Superior temporal gyrus (tissue), 1 donor: ENCODE results near the gene HSD17B2.

Source experiments
- DNase-seq: peaks from one replicate; pipeline ENCODE4 v3.0.0-alpha.2; 2016; ENCODE audit errors: extremely low spot score

Gene HSD17B2

GRCh38 chr16:82019535-82019934 is 15.5 kb upstream of the HSD17B2 start:
- no peak for DNase-seq

- no peak for DNase-seq
Measured at GRCh38 chr16:82020051-82020450, 15.0 kb upstream of the HSD17B2 start.

GRCh38 chr16:82023206-82023605 is 11.8 kb upstream of the HSD17B2 start:
- no peak for DNase-seq

GRCh38 chr16:82024316-82024715 is 10.7 kb upstream of the HSD17B2 start:
- DNase-seq = no peak

GRCh38 chr16:82024883-82025282 is 10.2 kb upstream of the HSD17B2 start:
- DNase-seq = no peak

DNA sequence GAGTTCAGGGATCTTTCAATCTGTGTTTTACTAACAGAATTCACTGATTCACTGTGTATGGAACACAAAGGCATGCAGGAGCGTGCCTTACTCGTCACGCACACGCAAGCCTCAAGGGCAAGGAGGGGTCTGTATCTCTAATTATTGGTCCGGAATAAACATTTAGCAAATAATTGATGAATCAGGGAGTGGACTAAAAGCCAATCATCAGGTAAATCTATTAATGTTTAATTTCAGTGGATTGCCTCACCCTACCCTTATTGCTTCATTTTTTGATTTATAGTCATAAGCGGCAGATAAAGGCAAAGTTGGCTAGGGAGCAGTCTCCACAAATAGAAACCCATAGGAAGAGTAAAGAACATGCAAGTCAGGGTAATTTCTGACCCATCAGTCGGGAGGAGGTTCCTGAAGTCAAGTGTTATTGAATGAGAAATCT is 7.4 kb upstream of the HSD17B2 start:
- no peak for DNase-seq

DNA sequence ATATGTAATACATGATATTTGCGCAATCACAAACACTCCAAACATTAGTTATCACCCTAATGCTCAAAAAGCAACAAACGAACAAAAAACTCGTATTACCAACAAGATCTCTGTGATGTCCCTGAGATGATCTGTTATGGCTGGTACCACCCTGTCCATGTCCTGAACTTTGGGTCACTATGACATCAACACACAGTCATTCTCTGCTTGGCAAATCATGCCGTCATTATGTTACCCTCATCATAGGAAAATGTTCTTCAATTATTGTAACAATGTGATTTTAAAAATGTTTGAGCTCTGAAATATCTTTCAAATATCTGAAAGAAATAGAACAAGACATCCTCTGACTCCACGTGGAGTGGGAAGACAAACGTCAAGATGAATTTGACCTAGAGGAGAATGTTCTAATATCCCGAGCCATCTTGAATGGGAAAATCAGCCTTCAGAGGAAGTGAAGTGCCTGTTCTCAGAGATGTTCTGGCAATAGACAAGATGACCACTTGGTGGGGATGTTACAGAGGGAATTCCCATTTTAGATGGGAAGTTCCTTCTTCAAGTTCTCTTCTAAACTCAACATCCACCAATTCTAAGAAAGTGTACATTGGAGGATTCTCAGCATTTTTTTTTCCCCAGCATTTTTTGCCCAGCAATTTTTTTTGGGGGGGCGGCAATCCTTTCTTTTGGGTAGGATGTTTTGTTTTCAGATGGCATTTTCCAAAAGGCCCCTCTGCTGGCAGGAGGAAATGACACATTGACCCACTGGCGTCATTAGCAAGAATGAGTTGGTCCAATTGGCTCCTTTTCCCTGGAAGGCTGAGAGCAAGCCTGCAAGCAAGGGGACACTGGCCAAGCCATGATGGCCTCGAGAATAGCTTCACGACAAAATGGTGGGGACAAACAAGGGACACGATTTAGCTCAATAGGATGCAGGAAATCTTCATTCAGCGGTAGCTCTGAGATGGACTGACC is 3.7 kb upstream of the HSD17B2 start:
- DNase-seq = peak; percentile 75

DNA sequence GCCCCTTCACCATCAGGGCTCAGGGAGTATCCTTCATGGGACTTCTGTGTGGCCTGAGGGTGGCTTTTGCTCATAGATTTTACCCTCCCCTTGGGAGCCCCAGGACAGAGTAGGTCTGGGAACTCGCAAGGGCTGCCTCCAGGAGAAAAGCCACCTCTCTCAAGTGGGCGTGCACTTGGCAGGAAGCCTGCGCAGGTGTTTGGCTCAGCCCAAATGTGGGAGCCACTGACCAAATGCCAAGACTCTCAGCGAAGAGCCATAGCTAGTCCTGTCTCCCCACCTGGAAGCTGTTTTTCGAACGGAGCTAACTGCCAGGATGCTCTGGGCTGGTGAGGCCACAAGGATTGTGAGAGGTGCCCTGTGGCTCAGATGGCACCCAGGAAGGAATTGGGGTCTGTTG is 2.0 kb upstream of the HSD17B2 start:
- DNase-seq = no peak

GRCh38 chr16:82033683-82034300 is 1.3 kb upstream of the HSD17B2 start:
- DNase-seq = no peak

DNA sequence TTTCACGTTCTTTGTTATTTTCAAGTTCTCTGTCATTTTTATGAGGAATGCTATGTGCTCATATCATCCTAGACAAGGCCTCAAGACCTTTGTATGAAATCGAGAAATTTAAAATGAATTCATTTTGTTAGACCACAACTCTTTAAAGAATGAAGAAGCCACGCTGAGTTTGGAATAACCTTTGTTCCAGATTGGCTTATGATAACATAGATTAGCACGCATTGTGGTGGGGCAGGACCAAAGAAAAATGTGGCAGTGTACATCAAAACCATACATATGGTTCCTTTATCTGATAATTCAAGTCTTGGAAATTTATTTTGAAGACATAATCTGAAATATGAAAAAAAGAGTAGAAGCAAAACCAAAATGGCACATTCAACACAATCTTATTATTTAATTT is 2.2 kb downstream of the HSD17B2 start:
- no peak for DNase-seq

DNA sequence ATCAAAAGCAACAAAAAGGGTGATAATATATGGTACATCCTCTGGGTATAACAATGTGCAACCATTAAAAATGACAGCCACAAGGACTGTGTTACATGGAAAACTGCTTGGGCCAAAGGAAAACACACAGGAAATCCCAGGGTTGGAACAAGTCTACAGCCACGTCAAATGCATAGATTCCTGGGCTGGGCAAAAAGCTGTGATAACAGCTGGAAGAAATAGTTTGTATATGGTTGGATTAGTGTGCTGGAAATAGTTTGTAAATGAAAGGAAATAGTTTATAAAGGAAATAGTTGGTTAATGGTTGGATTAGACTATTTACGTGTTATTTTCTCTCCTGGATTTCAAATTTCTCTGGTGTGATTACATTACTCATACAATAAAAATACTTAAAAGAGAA is 2.6 kb downstream of the HSD17B2 start:
- no peak for DNase-seq

GRCh38 chr16:82040296-82040695 is 5.2 kb downstream of the HSD17B2 start:
- no peak for DNase-seq

GRCh38 chr16:82041542-82041941 is 6.5 kb downstream of the HSD17B2 start:
- no peak for DNase-seq

GRCh38 chr16:82042144-82042543 is 7.1 kb downstream of the HSD17B2 start:
- DNase-seq = no peak

GRCh38 chr16:82042846-82043245 is 7.8 kb downstream of the HSD17B2 start:
- no peak for DNase-seq

GRCh38 chr16:82043680-82044584 is 8.9 kb downstream of the HSD17B2 start:
- DNase-seq = no peak

- DNase-seq = no peak
Measured at GRCh38 chr16:82044585-82044911, 9.5 kb downstream of the HSD17B2 start.

- DNase-seq = no peak
Measured at GRCh38 chr16:82045465-82045864, 10.4 kb downstream of the HSD17B2 start.

DNA sequence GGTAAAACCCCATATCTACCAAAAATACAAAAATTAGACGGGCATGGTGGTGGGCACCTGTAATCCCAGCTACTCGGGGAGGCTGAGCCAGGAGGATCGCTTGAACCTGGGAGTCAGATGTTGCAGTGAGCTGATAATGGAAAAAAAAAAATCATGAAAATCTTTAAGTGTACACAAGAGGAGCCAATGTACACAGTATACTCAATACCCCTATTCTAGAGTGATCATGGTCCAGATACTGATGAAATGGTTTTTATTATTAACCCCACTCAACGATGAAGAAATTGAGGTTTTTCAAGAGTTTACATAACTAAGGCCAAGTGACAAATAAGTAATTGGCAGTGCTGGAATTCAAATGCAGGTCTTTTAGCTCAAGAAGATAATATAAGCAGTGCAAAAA is 11.5 kb downstream of the HSD17B2 start:
- no peak for DNase-seq

- no peak for DNase-seq
Measured at GRCh38 chr16:82046941-82047340, 11.9 kb downstream of the HSD17B2 start.

GRCh38 chr16:82047374-82047773 is 12.3 kb downstream of the HSD17B2 start:
- no peak for DNase-seq

DNA sequence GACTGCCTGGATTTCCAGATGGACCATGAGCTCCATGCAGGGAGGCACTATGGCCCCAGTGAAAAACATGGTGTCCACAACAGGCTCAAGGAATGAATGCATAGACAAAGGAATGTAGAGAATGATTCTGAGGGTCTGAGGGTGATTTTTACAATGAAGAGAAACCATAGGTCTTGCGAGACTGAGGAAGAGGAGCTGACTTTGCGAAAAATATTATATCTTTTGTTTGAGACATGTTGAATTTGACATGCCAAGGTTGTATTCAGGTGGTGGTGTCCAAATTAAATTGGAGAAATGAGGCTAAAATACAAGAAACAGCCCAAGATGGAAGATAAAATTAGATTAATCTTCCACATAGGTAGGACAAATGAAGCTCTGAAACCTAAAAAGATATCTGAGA is 12.7 kb downstream of the HSD17B2 start:
- DNase-seq = no peak
